Stomach (tissue), 4 donors: ENCODE results near the gene MAP3K1.

Source experiments
- EP300 ChIP-seq: sonication (generic); formaldehyde crosslinking; IDR thresholded peaks from one replicate; pipeline ENCODE4 v1.6.1; 2017; ENCODE audit warnings: antibody characterized with exemption
- POLR2A ChIP-seq, 4 donors: fragments of 450-650 bp; IDR thresholded peaks; one replicate each; pipeline ENCODE4 v1.6.1; 2016; ENCODE audit warnings: antibody characterized with exemption in 4 of 4, control low read depth in 2 of 4, mild to moderate bottlenecking in 1 of 4, moderate library complexity in 1 of 4

DNA sequence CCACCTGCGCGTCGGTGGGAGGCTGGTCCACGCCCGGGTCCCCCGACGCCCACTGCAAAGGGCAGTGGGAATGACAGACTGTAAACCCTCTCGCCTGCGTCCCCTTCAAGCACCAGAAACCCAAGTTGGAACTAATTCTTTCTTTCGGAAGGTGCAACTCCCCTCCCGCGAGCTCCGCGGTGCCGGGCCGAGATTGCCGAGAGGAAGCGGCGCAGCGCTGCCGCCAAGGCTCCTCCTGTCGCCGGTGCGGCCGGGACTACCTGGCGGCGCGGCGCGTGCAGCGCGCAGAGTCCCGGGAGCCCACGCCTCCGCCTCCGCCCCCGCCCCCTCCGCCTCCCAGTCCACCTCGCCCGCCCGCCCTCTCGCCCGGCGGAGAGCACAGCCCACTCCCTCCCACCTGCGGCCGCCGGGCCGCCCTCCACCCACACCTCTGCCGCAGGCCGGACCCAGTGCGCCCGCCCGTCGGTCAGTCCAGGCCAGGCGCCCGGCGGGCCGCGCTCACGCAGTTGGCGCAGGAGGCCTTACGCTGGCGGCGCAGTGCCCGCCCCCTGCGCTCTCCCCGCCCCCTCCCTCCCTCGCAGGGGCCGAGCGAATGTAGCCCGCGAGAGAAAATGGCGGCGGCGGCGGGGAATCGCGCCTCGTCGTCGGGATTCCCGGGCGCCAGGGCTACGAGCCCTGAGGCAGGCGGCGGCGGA, at the start of gene MAP3K1:
- TF ChIP-seq EP300 (no peak), POLR2A (IDR thresholded peaks at IDR 0.05) (peak in 1 of 4 donors; percentile 59)
